Stimulated activated CD8-positive, alpha-beta memory T cell treated with anti-CD3 and anti-CD28 coated beads, Interleukin-4, amount 100 ng/mL, for 4 hours (primary cell): ENCODE results near the gene SHISAL1.
"Not testable (repeated sequence)": the region's sequence is repeated elsewhere in the genome, so short reads cannot be mapped to it uniquely, and the experiment has no call there.

Source experiments
- DNase-seq, 2 donors: peaks; one replicate each; pipeline ENCODE4 v3.0.0-alpha.2; 2020; ENCODE audit warnings: low read depth in 2 of 2, low spot score in 1 of 2

SHISAL1 gene

DNA sequence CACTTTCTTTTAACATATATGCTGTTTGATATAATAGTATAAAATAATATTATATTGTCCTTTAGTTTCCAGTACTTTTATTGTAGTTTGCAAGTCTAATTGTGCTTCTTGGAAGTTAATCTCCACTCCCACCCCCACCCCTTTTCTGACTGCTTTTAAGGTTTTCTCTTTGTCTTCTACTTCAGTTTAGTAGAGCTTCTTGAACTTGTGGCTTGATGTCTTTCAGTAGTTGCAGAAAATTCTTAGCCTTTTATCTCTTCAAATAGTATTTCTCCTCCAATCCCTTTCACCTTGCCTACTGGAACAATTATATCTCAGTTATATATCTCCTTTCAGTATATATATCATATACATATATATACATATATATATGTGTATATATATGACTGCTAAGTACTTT lies 75.5 kb downstream of the SHISAL1 start:
- no peak for DNase-seq

DNA sequence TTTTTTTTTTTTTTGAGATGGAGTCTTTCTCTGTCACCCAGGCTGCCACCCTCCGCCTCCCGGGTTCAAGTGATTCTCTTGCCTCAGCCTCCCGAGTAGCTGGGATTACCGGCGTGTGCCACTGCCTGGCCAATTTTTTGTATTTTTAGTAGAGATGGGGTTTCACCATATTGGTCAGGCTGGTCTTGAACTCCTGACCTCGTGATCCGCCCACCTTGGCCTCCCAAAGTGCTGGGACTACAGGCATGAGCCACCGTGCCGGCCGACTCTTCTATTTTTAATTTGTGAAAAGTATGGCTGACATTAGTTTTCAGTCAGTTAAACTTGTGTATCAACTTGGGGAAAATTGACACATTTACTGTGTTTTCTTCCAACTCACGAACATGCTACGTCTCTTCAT lies 78.4 kb downstream of the SHISAL1 start:
- not testable (repeated sequence) for DNase-seq

DNA sequence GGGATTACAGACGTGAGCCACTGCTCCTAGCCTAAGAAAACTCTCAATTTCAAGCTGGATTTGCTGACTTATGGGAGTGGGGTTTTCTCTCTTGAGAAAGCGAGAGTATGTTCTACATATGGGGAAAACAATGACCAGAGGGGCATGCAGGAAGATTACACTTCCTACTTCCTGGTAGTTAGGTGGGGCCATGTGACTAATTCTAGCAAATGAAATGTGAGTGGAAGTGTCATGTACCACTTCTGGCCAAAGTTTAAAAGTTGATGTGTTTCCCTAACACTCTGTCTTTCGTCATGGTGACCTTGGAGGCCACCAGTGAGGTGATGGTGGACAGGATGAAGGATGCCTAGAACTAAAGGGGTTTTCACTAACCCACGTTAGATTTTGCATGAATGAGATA lies 81.5 kb downstream of the SHISAL1 start:
- no peak for DNase-seq

DNA sequence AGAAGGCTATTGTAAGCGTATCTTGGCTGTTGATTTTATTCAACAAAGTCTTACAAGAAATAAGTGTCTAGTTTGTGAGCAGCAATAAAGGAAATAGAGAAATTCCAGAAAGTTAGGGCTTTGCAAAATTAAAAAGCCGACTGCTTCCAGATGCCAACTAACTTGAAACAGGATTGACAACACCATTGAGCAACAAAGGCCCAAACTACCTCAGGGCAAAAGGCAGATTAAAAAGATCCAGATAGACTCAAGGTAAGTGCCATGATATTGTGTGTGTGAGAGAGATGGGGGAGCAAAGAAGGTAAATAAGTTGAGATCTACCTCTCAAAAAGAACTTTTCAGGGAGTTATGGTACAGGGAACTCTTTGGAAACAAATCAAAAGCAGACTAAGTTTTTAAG lies 82.9 kb downstream of the SHISAL1 start:
- no peak for DNase-seq

DNA sequence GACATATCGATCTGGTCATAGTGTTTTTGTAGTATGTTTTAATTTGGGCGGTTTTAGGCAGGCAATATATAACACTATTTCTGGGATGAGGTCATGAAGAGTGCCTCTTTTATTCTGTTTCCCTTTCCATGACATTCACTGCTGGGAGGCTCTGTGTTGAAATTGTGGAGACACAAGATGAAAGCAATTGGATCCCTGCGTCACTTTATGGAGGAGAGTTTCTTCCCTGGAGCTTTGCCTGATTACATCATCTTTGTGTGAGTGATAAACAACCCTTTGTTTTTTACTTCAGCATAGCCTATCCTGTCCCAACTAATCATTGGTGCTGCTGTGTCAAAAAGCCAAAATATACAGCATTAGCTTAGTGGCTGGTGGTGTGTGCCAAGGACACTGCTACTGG lies 83.4 kb downstream of the SHISAL1 start:
- no peak for DNase-seq

DNA sequence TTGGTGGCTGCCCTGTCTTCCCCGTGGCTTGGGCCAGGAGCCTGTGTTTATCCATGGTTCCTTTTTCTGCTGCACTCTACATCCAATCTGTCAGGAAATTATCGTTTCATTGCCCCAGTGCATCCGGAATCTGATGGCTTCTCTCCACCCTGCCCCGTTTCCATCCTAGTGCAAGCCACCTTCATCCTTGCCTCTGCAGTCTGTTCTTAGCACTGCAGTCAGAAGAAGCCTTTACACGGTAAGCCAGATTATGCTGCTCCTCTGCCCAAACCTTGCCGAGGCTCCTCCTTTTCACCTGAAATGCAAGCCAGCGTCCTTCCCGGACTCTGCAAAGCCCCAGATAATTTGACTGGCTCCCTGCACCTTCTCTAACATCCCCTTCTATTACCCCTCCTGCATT lies 86.9 kb downstream of the SHISAL1 start:
- DNase-seq, result no peak

DNA sequence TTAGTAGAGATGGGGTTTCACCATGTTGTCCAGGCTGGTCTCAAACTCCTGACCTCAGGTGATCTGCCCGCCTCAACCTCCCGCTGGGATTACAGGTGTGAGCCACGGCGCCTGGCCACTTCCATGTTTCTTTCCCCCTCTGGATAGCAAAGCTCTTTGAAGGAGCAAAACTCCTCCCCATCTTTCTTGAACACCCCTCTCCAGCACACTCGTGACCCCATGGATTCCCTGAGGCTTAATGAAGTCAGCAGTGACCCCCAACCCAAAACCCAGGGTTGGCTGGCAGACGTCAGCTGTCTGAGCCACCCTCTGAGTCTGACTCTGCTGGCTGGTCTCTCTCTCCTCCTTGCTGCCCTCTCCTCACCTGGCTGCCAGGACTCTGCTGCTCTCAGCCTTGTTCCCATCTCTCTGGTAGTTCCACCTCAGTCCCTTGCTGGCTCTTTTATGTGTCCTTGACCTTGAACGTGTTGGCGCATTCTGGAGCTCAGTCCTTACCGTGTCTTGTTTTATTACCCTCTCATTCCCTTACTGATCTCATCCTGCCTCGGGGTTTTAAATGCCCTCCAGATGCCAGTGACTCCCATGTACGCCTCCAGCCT lies 87.6 kb downstream of the SHISAL1 start:
- DNase-seq, result no peak

DNA sequence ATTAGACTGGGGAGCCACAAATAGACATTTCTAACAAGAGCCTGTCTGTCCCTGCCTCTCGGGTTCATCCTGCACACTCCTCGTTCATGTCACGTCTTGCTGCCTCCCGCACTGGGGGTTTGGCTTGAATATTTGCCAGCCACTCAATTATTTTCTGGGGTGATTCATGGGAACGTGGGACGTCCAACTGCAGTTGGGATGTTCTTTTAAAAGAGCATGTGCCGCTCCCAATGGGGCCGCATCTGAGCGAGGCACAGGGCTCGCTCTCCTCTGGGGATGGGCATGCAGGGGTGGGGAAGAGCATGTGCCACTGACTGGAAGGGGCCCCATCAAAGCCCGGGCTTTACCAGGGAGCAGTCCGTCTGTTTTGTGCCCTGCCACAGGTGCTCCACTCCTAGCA lies 88.6 kb downstream of the SHISAL1 start:
- no peak for DNase-seq

DNA sequence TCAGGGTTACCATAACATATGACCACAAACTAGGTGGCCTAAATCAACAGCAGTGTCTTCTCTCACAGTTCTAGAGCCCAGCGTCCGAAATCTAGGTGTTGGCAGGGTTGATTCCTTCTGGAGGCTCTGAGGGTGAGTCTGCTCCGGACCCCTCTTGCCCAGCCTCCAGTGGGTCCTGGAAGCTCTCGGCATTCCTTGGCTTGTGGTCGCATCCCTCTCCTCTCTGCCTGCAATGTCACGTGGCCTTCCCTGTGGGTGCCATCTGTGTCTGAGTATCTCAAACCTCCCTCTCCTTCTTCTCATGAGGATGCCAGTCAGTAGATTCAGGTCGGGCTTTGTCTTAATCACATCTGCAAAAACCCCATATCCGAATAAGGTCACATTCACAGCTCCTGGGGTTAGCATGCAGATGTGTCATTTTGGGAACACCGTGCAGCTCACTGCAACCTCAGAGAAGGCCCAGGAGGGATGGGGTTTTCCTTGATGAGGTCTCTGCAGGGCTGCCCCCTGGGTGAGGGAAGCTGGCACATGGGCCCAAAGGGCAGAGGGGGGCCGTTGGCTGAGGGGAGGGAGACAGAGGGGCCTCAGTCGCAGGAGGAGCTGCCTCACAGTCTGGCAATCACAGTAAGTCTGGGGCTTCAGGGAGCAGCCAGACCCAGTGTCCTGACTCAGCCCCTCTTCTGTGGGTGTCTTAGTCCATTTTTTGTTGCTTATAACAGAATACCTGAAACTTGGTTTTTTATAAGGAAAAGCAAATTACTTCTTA lies 90.9 kb downstream of the SHISAL1 start:
- DNase-seq, result no peak

DNA sequence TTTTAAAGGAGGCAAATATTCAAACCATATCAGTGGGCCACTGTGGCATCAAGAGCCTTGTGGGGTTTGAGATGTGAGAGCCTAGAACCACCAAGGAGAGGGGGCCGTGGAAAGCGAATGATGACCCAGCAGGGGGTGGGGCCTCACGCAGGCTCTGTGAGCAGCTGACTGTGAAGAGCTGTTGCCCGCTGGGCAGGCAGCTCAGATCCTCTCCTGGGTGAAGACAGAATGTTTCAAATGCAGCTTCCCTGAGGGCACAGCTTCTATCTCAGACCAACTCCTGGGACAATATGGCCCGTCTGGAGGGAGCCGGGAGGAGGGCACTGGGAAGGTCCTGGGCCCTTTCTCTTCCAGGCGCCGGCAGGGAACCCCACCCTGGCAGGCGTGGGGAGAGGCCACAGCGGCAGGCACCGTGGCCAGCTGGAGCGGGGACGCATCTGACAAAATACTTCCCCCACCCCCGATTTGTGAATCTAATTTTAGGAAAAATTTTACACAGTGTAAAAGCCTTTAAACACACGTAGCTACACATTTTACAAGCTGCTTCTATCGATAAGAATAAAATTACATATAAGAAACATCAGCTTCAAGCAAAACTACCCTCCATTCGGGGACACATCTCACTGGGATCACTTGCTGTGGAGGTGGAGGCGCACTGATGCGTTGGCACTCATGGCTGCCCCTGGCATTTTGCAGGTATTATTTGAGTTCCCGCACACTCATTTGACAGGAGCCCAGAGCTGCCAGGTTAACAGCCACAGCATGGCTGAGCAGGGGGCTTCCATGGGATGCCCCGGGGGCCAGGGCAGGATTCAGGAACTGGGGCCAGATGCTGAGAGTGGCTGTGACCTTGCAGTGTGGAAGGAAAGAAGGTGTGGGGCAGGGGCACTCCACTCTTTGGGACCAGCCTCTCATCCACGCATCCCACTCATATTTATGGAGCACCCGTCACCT lies 91.7 kb downstream of the SHISAL1 start:
- no peak for DNase-seq

DNA sequence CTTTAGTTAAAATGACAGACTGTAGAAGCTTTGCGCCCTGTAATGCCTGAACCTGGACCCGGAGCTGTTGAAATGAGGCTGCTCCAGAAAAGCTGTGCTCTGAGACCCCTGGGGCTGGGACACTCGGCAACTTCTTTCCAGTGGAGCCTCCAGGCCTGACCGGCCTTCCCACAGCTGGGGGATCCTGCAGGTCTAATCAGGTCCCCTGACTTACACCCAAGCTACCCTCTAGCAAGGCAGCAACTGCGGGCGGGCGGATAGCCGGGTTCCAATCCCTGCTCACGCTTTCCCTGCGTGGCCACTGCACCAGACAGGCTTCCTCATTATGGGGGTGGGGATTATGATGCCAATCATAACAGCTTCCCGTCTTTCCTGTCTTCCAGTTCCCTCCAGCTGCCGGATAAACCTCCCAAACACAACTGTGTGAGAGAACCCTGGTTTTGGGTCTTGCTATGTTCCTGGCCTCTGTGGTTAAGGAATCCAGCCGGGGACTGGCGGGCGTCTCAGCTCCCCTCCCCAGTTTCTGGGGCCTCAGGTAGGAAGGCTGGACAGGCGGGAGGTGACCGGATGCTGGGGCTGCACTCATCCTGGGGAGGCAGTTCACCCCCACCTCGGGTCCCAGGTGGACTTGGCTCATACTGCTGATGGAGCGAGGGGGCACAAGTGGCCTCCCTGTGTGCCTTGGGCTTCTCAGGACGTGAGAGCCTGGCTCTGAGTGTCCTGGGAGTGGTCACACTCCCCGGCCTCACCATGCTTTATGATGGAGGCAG lies 93.5 kb downstream of the SHISAL1 start:
- DNase-seq, result no peak

DNA sequence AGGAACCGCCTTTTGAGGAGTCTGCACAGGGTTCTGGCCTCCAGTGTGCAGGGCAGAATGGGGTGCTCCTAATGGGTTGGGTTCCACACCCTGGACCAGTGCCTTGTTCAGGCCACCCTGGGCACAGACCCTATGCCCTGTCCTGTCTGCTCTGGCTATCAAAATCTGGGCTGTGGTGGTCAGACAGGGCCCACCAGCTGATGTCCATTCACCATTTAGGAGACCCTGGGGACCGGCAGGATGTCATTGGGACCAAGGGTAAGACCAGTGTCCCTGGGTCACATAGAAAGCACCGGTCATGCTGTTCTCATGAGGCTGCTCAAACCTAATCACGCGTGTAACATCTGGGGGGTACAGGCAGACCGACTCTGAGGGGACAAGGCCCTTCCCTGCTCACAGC lies 94.7 kb downstream of the SHISAL1 start:
- no peak for DNase-seq

DNA sequence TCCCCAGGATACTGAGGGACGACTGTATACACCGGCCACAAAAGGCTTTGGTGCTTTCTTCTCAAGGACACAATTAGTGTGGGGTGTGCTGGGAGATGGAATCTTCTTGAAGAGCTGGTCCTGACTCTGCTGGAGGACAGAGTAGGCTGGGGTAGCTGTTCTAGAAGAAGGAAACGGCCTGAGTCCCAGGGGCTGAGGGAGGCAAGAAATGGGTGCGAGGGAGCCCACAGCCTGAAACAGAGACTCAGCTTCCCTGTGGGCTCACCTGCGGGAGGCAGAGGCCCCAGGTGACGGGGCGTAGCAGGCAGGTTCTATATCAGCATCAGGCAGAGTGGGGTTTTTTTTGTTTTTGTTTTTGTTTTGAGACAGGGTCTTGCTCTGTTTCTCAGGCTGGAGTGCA lies 95.4 kb downstream of the SHISAL1 start:
- no peak for DNase-seq

DNA sequence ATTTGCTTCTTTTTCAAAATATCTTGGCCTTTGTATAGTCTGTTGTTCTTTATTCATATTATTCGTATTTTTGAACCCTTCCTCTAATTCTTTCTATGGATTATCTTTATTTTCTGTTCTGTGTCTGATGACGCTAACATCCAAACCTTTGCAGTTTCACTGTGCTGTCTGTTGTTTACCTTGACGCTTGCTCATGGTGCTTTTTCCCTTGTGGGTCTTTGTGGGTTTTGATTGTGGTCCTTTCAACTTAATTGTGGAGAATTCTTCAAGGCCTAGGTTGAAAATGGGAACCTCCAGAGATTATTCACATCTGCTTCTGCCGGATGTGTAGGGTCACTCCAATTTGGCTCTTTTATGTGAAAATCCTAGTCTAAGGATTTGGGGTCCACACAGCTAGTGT lies 97.5 kb downstream of the SHISAL1 start:
- DNase-seq, result no peak

DNA sequence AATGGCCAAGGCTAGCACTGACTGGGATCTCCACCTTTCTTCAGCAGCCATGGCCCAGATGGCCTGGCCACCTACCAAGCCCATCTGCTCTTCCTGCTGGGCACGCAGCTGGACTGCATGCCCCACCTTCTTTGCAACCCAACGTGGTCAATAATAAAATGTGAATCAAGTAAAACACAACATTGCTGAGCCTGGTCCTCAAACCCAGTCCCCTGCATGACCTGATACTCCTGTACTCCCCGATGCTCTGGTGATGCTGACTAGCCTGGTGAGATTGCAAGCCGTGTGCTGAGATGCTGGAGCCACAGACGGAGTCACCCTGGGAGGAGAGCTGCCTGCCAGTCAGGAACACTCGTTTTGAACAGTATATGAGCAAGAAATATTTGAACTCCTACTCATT lies 98.0 kb downstream of the SHISAL1 start:
- DNase-seq, result no peak

DNA sequence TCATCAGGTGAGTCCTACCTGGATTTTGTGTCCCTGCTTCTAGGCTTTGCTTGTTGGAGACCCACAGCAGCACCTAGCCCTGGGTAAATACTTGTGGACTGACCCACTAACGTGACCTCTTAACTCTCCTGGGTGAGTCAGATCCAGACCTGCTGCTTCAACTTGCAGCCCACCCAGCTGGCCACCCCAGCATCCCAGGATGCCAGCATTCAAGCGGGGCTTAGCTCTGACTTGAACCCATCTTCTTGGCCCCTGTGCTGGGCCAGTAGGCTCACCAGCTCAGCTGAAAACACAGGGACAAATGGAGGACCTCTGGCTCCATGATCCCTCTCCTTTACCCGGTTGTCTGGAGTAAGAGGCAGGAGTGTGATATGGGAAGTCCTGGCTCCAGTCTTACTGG lies 98.6 kb downstream of the SHISAL1 start:
- no peak for DNase-seq

DNA sequence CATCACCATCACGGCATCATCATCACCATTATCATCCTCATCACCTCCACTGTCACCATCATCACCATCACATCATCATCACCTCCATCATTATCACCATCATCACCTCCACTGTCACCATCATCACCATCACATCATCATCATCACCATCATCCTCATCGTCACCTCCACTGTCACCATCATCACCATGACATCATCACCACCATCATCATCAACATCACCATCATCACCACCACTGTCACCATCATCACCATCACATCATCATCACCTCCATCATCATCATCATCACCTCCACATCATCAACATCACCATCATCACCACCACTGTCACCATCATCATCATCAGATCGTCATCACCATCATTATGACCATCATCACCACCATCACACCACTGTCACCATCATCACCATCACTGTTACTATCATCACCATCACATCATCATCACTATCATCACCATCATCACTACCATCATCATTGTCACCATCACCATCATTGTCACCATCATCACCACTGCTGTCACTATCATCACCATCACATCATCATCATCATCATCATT lies 99.2 kb downstream of the SHISAL1 start:
- no peak for DNase-seq

DNA sequence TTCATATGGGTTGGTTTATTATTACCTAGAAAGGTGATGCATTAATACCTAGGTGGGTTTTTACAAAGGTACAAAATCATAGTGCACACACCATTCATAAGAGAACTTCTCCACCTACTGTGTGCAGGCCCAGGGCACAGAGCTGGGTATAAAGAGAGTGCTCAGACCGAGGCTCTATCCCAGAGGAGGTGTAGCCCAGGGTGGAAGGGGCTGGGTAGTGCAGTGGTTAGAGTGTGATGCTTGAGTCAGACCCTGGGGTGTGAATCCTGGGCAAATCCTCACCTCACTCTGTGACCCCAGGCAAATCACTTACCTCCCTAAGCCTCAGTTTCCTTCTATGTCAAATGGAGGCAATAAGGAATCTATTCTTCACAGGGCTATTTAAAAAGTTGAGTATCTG lies 99.8 kb downstream of the SHISAL1 start:
- DNase-seq, result no peak

DNA sequence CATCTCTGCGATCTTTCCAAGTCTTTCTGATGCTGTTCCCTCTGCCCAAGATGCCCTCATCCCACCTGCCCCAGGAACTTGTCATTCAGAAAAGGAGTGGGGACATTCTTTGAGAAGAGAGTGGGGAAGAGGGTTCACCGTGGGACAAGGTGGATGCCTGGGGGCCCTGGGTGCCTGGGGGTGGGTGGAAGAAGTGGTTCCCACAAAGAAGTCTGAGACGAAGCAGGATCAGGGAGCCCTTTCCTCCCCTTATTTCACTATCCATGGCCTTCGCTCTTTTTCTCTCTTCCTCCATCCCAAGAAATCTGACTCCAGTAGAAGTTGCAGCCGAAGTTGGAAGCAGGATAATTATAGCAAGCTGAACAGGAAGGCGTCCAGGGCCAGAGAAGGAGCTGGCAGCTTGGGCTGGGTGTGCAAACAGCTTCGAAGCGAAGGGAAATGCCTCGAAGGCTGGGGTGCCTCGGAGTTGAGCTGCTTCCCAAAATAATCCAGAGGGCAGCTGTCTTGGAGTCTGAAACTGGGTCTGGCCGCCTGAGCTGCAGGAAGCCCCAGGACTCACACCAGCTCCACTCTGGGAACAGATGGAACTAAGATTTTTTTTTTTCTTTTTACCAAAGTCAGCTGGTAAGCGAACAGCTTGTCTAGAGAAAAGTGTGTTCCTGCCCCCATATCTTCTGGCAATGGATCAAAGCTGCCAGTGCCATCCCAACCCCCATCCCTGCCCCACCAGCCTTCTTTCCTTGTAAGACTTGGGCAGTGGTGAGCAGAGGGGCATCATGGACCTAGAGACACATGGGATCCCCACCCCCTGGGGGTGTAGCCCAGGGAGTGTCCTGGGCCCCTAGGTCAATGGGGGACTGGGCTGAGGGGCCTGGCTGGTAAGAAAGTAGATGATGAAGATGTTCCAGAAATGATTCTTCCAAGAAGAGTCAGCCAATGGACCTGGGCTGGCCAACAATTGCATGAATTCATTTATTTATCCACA lies 100.5 kb downstream of the SHISAL1 start:
- DNase-seq, result no peak
